GM19324 (cell line): ENCODE results near the gene RPL10.

ENCODE experiments used
- ATAC-seq: cut with Tn5 transposase; IDR thresholded peaks from one replicate; pipeline ENCODE4 v1.9.1; 2021; ENCODE audit warnings: mild to moderate bottlenecking, moderate library complexity; ENCODE audit not compliant: unreplicated experiment, low FRiP score

RPL10 gene

DNA sequence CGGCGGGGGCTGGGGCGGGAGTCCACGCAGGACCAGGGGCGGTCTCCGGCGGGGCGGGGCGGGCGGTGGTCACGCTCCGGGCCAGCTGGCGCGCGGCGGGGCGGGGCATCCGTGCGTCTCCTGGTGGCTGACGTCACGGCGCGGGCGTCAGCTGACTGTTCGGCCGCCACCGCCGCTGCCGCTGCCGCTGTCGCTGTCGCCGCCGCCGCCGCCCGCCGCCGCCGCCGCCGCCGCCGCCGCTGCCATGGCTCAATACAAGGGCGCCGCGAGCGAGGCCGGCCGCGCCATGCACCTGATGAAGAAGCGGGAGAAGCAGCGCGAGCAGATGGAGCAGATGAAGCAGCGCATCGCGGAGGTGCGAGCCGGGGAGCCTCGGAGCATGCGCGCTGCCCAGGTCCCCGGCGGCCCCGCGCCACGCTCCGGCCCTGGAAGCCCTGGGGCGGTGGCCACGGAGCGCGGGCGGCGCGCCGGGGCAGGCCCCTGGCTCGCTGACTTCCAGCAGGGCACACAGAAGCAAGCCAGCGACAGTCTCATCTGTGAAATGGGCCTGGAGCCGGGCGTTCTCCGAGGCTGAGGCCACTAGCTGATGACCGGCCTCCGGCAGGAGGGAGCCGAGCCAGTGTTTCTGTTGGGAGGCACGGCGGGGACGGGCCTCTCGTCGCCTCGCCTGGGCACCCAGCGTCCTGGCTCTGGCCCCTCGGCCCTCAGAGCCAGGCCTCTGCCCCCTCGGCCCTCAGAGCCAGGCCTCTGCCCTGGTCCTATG lies 46.0 kb downstream of the RPL10 start, which contains the start of gene FAM50A:
TSS of gene FAM50A (plus strand) at position 150 of the 763 bp plus-strand sequence. CDS start at position 245, 95 bp downstream.
- peak; percentile 76 for ATAC-seq

DNA sequence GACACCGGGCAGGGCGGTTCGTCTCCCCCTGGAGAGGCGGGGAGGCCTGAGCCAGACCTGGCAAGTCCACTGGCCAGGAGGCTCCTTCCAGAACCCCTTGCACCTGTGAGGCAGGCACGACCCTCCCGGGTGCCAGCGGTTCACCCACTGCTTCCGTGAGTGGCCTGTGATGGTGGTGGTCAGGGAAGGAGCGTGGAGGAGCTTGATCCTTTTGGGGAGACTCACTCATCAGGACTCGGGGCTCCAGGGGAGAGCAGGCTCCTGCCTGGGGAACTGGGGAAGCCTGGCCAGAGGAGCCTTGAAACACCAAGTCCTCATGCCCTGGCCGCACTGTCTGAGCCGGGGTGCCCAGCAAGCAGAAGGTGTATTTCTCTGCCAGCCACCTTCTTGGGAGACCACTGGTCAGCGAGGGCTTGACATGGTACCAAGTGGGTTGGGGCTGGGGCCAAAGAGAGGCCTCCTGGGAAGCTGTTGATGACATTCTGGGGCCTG lies 46.6 kb downstream of the RPL10 start:
- no peak for ATAC-seq

DNA sequence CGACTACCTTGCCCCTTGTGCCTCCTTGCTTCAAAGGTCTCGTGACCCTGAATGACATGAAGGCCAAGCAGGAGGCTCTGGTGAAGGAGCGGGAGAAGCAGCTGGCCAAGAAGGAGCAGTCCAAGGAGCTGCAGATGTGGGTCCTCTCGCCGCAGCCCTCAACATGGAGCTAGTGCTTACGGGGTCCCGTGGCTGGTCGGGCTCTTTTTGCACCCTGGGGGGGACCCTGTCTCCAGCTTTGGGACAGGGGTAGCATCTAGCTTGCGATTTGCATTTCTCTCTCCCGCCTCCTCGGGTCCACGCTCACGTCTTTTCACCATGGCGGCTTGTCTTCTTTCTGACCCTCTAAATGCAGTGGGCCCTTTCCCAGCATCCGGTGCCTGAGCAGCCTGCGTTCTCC lies 47.6 kb downstream of the RPL10 start:
- ATAC-seq, result no peak

DNA sequence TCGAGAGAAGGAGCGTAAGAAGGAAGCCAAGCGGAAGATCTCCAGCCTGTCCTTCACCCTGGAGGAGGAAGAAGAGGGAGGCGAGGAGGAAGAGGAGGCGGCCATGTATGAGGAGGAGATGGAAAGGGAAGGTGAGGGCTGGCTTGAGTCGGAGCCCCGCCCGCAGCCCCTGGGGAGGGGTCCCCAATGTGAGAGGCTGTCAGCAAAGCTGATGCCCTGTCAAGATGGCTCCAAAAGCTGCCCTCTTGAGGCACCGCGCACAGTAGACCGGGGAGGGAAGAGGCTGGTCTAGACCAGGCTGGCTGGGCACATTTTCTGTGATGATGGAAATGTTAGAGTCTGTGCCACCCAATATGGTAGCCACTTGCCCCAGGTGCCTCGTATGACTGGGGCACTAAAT lies 48.3 kb downstream of the RPL10 start:
- no peak for ATAC-seq

DNA sequence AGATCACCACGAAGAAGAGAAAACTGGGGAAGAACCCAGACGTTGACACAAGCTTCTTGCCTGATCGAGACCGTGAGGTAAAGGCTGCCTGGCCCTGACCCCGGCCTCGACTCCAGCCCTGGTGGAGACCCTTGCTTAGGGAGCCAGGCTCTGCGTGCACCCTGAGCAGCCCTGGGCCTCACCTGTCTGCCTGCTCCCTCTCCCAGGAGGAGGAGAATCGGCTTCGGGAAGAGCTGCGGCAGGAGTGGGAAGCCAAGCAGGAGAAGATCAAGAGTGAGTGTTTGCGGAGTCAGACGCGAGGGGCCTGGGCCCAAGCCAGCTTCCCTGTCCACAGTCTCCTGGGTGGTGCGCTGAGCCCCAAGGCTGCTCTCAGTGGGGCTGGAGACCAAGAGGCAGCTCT lies 50.3 kb downstream of the RPL10 start:
- ATAC-seq, result no peak

DNA sequence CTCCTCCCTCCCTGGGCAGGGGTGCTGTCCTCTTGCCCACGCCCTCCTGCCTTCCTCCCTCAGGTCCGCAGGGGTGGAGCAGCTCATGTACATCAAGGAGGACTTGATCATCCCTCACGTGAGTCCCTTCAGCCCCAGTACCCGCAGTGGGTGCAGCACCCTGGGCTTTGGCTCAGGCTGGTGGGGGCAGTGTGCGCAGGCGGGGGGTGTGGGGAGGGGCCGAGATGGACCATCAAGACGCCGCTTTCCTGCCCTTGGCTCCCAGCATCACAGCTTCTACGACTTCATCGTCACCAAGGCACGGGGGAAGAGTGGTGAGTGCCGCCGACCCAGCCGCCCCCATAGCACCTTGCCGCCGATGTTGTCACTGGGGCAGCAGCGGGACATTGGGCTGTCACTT lies 51.4 kb downstream of the RPL10 start:
- ATAC-seq, result no peak

DNA sequence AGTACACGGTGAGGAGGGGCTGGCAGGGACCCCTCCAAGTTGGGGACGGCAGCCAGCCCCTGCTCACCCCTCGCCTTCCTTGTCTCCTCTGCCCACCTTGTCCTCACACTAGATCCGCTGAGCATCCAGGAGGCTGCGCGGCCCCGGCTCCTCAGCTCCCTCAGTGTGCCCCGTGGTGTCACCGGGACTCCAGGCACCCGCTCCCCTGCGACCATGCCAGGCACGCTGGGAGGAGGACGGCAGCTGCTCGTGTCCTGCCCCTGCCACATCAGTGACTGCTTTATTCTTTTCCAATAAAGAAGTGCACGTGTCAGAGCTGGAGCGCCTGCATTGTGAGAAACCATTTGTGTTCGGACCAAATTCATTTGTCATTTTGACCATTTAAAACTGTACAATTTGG lies 52.1 kb downstream of the RPL10 start:
- no peak for ATAC-seq
